Gastroesophageal sphincter (tissue), 3 donors: Measurements from ENCODE around the gene LRBA.

Experiments
- CTCF ChIP-seq, 4 experiments: fragments of 200-600 bp in 2 of 4; fragments of 450-650 bp in 2 of 4; sonication (generic) in 1 of 4; IDR thresholded peaks; one replicate each; pipeline ENCODE4 v1.5.1; 2017 to 2019; ENCODE audit warnings: antibody characterized with exemption in 4 of 4, mild to moderate bottlenecking in 2 of 4, moderate library complexity in 2 of 4
- POLR2A ChIP-seq, 2 donors: fragments of 450-650 bp; IDR thresholded peaks; one replicate each; pipeline ENCODE4 v1.6.1; 2017; ENCODE audit warnings: antibody characterized with exemption in 2 of 2, mild to moderate bottlenecking in 2 of 2, moderate library complexity in 1 of 2

GRCh38 chr4:150401083-150401687, 613.9 kb downstream of the LRBA start:
- TF ChIP-seq POLR2A (IDR thresholded peaks at IDR 0.05): no peak
- TF ChIP-seq CTCF (IDR thresholded peaks at IDR 0.05): no peak
